Gastrocnemius medialis (tissue), 4 donors: ENCODE results near the gene IRS1. TPM values are rescaled to one million over a fixed set of nuclear protein-coding genes. Genes with fewer than 3 reads are reported as not detected.

ENCODE experiments used
- ATAC-seq, 2 donors: fragments of 150-250 bp; one replicate each; pipeline ENCODE4 v1.9.1; 2016
- DNase-seq, 2 donors: peaks; one replicate each; pipeline ENCODE4 v3.0.0-alpha.2; 2019
- H3K27ac ChIP-seq, 4 donors: fragments of 200-600 bp; sonication (generic); 1 replicate in 1 of 4; 2 replicates in 3 of 4; pipeline ENCODE4 v1.5.1; 2016 to 2018; ENCODE audit warnings: mild to moderate bottlenecking in 2 of 4, moderate library complexity in 1 of 4
- H3K27me3 ChIP-seq, 3 donors: fragments of 200-600 bp; sonication (generic) in 2 of 3; 1 replicate in 1 of 3; 2 replicates in 2 of 3; pipeline versions ENCODE4 v1.5.1 to v1.6.0; 2016 to 2019; ENCODE audit warnings: mild to moderate bottlenecking in 1 of 3, moderate library complexity in 1 of 3
- H3K36me3 ChIP-seq, 2 donors: fragments of 200-600 bp; sonication (generic) in 1 of 2; one replicate each; pipeline ENCODE4 v1.5.1; 2017 to 2018
- H3K4me1 ChIP-seq, 2 donors: fragments of 200-600 bp; sonication (generic) in 1 of 2; one replicate each; pipeline ENCODE4 v1.5.1; 2016 to 2017; ENCODE audit warnings: mild to moderate bottlenecking in 2 of 2
- H3K4me3 ChIP-seq, 4 donors: fragments of 200-600 bp; sonication (generic) in 3 of 4; 1 replicate in 1 of 4; 2 replicates in 3 of 4; pipeline ENCODE4 v1.5.1; 2016 to 2019; ENCODE audit warnings: mild to moderate bottlenecking in 2 of 4
- H3K9me3 ChIP-seq, 3 donors: fragments of 200-600 bp; sonication (generic) in 2 of 3; 1 replicate in 1 of 3; 2 replicates in 2 of 3; pipeline ENCODE4 v1.5.1; 2016 to 2019
- POLR2A ChIP-seq, 2 donors: fragments of 450-650 bp; IDR thresholded peaks; one replicate each; pipeline ENCODE4 v1.6.1; 2017; ENCODE audit warnings: antibody characterized with exemption in 2 of 2, mild to moderate bottlenecking in 2 of 2, moderate library complexity in 2 of 2
- in situ Hi-C, 4 donors: fragments of 200-750 bp; cut with MboI; loops; one replicate each; pipeline versions ENCODE4 v1.15.0 to v1.8.0; 2017; ENCODE audit warnings: low sequenced_read_pairs in 4 of 4
- intact Hi-C: fragments of 100-400 bp; cut with DNase I; formaldehyde crosslinking; loops from one replicate; pipeline ENCODE4 v1.15.1; 2023; ENCODE audit warnings: low total_unique reads
- total RNA-seq, 4 donors: library from RNA; depleted of rRNA; stranded (reverse); fragments of >200 nt; gene quantifications; one replicate each; pipeline versions ENCODE4 v1.1.0 to v1.2.3, GENCODE V29; 2016
- TF ChIP-seq, protein P1 (sequence below), 5 experiments: fragments of 450-650 bp in 3 of 5; fragments of 200-600 bp in 2 of 5; sonication (generic) in 2 of 5; IDR thresholded peaks in 4 of 5; conservative IDR thresholded peaks in 1 of 5; 1 replicate in 4 of 5; 2 replicates in 1 of 5; pipeline ENCODE4 v1.5.1; 2016 to 2019; ENCODE audit warnings: antibody characterized with exemption in 5 of 5, mild to moderate bottlenecking in 3 of 5, moderate library complexity in 3 of 5

IRS1 gene
- 10 to 100 TPM in 1 of 4 donors, 1 to 10 TPM in 3; 2.2 to 71.1 (median 6.3) TPM for total RNA-seq

DNA sequence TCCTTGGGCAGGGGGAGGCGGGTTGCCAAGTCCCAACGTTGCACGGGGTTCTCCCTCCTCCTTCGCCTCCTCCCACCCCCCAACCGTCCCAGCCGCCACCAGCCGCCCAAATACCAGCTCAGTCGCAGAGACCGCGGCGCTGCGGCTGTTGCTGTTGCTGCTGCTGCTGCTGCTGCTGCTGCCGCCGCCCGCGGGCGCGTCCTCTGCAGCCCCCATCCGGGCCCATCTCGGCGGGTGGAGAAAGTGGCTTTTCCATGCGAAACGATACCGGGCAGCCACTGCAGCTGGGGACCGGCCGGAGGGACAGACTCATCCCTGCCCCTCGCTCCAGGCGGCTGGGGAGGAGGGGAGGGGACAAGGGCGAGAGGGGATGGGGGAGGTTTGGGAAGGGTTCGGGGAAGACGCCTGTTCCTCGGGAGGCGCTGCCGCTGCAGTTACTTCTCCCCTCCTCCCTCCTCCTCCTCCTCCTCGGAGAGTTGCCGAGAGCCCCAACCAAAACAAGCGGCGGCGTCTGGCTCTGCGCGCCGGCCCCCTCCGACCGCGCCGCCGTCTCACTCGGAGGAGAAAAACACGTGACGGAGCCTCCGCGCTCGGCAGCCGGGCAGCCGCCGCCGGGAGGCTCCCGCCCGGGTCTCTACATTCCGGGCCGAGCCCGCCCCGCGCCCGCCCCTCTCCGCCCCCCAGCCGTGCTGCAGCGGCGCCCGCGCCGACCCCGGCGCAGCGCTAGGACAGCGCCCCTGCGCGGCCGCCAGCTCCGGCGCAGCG, at the start of gene IRS1:
TSS of gene IRS1 (minus strand) at position 610 of the 765 bp plus-strand sequence. CDS start 1,082 bp downstream, outside the sequence.
- TF ChIP-seq, protein P1, sequence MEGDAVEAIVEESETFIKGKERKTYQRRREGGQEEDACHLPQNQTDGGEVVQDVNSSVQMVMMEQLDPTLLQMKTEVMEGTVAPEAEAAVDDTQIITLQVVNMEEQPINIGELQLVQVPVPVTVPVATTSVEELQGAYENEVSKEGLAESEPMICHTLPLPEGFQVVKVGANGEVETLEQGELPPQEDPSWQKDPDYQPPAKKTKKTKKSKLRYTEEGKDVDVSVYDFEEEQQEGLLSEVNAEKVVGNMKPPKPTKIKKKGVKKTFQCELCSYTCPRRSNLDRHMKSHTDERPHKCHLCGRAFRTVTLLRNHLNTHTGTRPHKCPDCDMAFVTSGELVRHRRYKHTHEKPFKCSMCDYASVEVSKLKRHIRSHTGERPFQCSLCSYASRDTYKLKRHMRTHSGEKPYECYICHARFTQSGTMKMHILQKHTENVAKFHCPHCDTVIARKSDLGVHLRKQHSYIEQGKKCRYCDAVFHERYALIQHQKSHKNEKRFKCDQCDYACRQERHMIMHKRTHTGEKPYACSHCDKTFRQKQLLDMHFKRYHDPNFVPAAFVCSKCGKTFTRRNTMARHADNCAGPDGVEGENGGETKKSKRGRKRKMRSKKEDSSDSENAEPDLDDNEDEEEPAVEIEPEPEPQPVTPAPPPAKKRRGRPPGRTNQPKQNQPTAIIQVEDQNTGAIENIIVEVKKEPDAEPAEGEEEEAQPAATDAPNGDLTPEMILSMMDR (IDR thresholded peaks at IDR 0.05 in 4 of 5, conservative IDR thresholded peaks at IDR 0.05 in 1 of 5) = peak in 2 of 5 experiments; percentile 42 to 73
- peak; percentile 21 to 40 for TF ChIP-seq POLR2A (IDR thresholded peaks at IDR 0.05)
- Histone ChIP-seq H3K27ac (peak within 1 kb of the TSS; percentile 95 to 99 (median 98)), H3K4me1 (peaks cover 38 to 44% of the 10 kb centered on the region in 2 donors), H3K27me3 (no peaks in the 10 kb centered on the region), H3K36me3 (no peaks in the 10 kb centered on the region), H3K4me3 (peak within 1 kb of the TSS; percentile 79 to 95 (median 88)), H3K9me3 (no peaks in the 10 kb centered on the region)
- DNase-seq (peak; percentile 45 to 49), ATAC-seq (peak; percentile 11 to 24)
- intact Hi-C loops = loop anchor here (1.0 to 10.0 kb wide), 5 partner anchors 65 to 655 kb away; no protein-coding TSS in a partner anchor
- in situ Hi-C loops = loop anchor here in 2 of 4 donors (10.0 to 25.0 kb wide), 2 partner anchors 55 to 137 kb away; no protein-coding TSS in a partner anchor

DNA sequence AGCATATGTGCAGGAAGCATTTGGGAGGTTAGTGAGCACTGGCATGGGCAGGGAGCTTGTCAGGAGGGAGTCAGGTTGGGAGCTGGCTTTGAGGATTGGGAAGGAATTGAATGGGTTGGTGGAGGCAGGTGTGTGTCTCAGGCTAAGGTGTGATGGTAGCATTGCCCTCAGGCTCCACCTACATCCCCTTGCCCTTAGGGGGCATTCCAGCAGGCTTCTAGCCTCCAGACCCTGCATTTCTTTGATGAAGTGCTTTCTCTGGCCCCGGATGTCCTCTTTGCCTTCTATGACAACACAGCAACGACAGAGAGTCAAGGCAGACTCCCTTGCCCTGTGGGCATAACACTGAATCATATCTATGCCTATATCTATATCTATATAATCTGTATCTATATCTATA, 49.7 kb upstream of the IRS1 start:
- no peak for TF ChIP-seq POLR2A (IDR thresholded peaks at IDR 0.05)
- TF ChIP-seq, protein P1 (IDR thresholded peaks at IDR 0.05 in 4 of 5, conservative IDR thresholded peaks at IDR 0.05 in 1 of 5) = no peak
- in situ Hi-C loops = no loop called here
- H3K9me3 ChIP-seq = no peaks in the 10 kb centered on the region
- ATAC-seq (no peak), DNase-seq (no peak)
- no peaks in the 10 kb centered on the region for H3K27me3 ChIP-seq
- H3K4me3 ChIP-seq = no peak overlapping the region
- no peak overlapping the region for H3K27ac ChIP-seq
- peaks cover 0 to 8% of the 10 kb centered on the region in 2 donors for H3K4me1 ChIP-seq
- intact Hi-C loops = no loop called here
- no peaks in the 10 kb centered on the region for H3K36me3 ChIP-seq

- Histone ChIP-seq H3K36me3 (no peaks in the 10 kb centered on the region), H3K27me3 (no peaks in the 10 kb centered on the region), H3K4me3 (no peak overlapping the region), H3K9me3 (no peaks in the 10 kb centered on the region), H3K27ac (no peak overlapping the region), H3K4me1 (peaks cover 0 to 8% of the 10 kb centered on the region in 2 donors)
- TF ChIP-seq, protein P1 (IDR thresholded peaks at IDR 0.05 in 4 of 5, conservative IDR thresholded peaks at IDR 0.05 in 1 of 5) = no peak
- TF ChIP-seq POLR2A (IDR thresholded peaks at IDR 0.05) = no peak
- DNase-seq (no peak), ATAC-seq (no peak)
- in situ Hi-C loops = no loop called here
- intact Hi-C loops = no loop called here
Observed at GRCh38 chr2:226847511-226847910, 47.9 kb upstream of the IRS1 start.

GRCh38 chr2:226847090-226847489, 47.5 kb upstream of the IRS1 start:
- intact Hi-C loops = no loop called here

More at GRCh38 chr2:226847090-226847489, 47.5 kb upstream of the IRS1 start:
- DNase-seq = no peak
- no peak for TF ChIP-seq POLR2A (IDR thresholded peaks at IDR 0.05)
- TF ChIP-seq, protein P1 (IDR thresholded peaks at IDR 0.05 in 4 of 5, conservative IDR thresholded peaks at IDR 0.05 in 1 of 5) = no peak
- Histone ChIP-seq H3K36me3 (no peaks in the 10 kb centered on the region), H3K27me3 (no peaks in the 10 kb centered on the region), H3K27ac (no peak overlapping the region), H3K9me3 (no peaks in the 10 kb centered on the region), H3K4me3 (no peak overlapping the region), H3K4me1 (peaks cover 0 to 8% of the 10 kb centered on the region in 2 donors)
- in situ Hi-C loops = no loop called here
- no peak for ATAC-seq
